ENCODE measurements around the gene ETNPPL.

ETNPPL gene

GRCh38 chr4:108695062-108695461 lies 67.8 kb downstream of the ETNPPL start:
- DNase-seq (ENCODE audit: low spot score), result no peak

GRCh38 chr4:108694423-108694822 lies 68.4 kb downstream of the ETNPPL start:
- DNase-seq (ENCODE audit: low spot score), result no peak

- DNase-seq (ENCODE audit: low spot score), result no peak
These were observed 69.0 kb downstream of the ETNPPL start for GRCh38 chr4:108693819-108694218.

- DNase-seq (ENCODE audit: low spot score), result no peak
These were observed 69.6 kb downstream of the ETNPPL start for GRCh38 chr4:108693211-108693610.
